B cell (primary cell): ENCODE data around the gene PLA2G3. TPM values are rescaled to one million over a fixed set of nuclear protein-coding genes. Genes with fewer than 3 reads are reported as not detected.

Source experiments
- ATAC-seq: fragments of 200-7000 bp; cut with Tn5 transposase; one replicate; pipeline ENCODE4 v1.10.0; 2021; ENCODE audit warnings: low read depth, mild to moderate bottlenecking, moderate number of reproducible peaks, moderate library complexity
- CTCF ChIA-PET: fragments of 350-600 bp; sonication (Branson Sonifier 250); formaldehyde crosslinking; loops from one replicate; lab custom pipeline; 2021; ENCODE audit warnings: antibody characterized with exemption, inconsistent platforms; lab: Charles Lee
- POLR2A ChIA-PET: fragments of 350-600 bp; sonication (Branson Sonifier 250); formaldehyde crosslinking; loops from one replicate; lab custom pipeline; 2021; ENCODE audit warnings: antibody characterized with exemption; lab: Charles Lee
- DNase-seq: peaks from one replicate; pipeline ENCODE4 v3.0.0; 2013
- H2AFZ ChIP-seq: 2 replicates; pipeline ENCODE4 v1.6.1; 2012; ENCODE audit warnings: mild to moderate bottlenecking, low read depth, low read length; ENCODE audit not compliant: insufficient read depth, poor library complexity, severe bottlenecking
- H3K27ac ChIP-seq, 2 donors: 1 replicate in 1 of 2; 2 replicates in 1 of 2; pipeline ENCODE4 v1.5.1; 2012 to 2013; ENCODE audit warnings: low read length in 2 of 2, mild to moderate bottlenecking in 2 of 2, moderate library complexity in 1 of 2
- H3K27me3 ChIP-seq, 4 experiments: fragments of 200-600 bp in 1 of 4; sonication (generic) in 1 of 4; replicated peaks in 1 of 4; 1 replicate in 2 of 4; 2 replicates in 2 of 4; pipeline versions ENCODE4 v1.6.1 to v1.7.0; 2013 to 2016; ENCODE audit warnings: low read length in 3 of 4, mild to moderate bottlenecking in 2 of 4, mixed read lengths in 1 of 4, moderate library complexity in 1 of 4; ENCODE audit not compliant: insufficient read depth in 4 of 4, control insufficient read depth in 3 of 4; ENCODE audit errors: control extremely low read depth in 1 of 4
- H3K36me3 ChIP-seq, 2 experiments: replicated peaks in 1 of 2; 1 replicate in 1 of 2; 2 replicates in 1 of 2; pipeline versions ENCODE4 v1.6.1 to v1.7.1; 2013; ENCODE audit warnings: low read length in 1 of 2; ENCODE audit not compliant: insufficient read depth in 2 of 2, control insufficient read depth in 1 of 2; ENCODE audit errors: control extremely low read depth in 1 of 2, extremely low read depth in 1 of 2
- H3K4me1 ChIP-seq, 2 donors: fragments of 200-600 bp in 1 of 2; sonication (generic) in 1 of 2; 1 replicate in 1 of 2; 2 replicates in 1 of 2; pipeline versions ENCODE4 v1.5.1 to v1.6.1; 2013 to 2017; ENCODE audit warnings: low read length in 2 of 2; ENCODE audit not compliant: control insufficient read depth in 2 of 2, insufficient read depth in 2 of 2
- H3K4me2 ChIP-seq: replicated peaks from 2 replicates; pipeline ENCODE3; 2012; ENCODE audit warnings: mild to moderate bottlenecking, low read depth, low read length; ENCODE audit not compliant: poor library complexity, severe bottlenecking
- H3K4me3 ChIP-seq, 5 experiments: fragments of 200-600 bp in 1 of 5; sonication (generic) in 1 of 5; 1 replicate in 3 of 5; 2 replicates in 2 of 5; pipeline versions ENCODE4 v1.5.1 to v1.7.0; 2011 to 2016; ENCODE audit warnings: low read length in 4 of 5, mild to moderate bottlenecking in 4 of 5, low read depth in 2 of 5, control low read depth in 1 of 5, moderate library complexity in 1 of 5; ENCODE audit not compliant: insufficient read depth in 1 of 5; ENCODE audit errors: control extremely low read depth in 1 of 5, extremely low read depth in 1 of 5
- H3K79me2 ChIP-seq: fragments of 200-600 bp; sonication (generic); one replicate; pipeline ENCODE4 v1.6.0; 2016; ENCODE audit warnings: low read length; ENCODE audit not compliant: control insufficient read depth, insufficient read depth
- H3K9ac ChIP-seq: fragments of 200-600 bp; sonication (generic); 2 replicates; pipeline ENCODE4 v1.6.1; 2017; ENCODE audit warnings: mild to moderate bottlenecking, low read length, moderate library complexity
- H3K9me3 ChIP-seq, 3 donors: one replicate each; pipeline versions ENCODE4 v1.6.1 to v1.7.1; 2013; ENCODE audit warnings: low read length in 2 of 3; ENCODE audit not compliant: control insufficient read depth in 2 of 3, insufficient read depth in 1 of 3; ENCODE audit errors: control extremely low read depth in 1 of 3
- H4K20me1 ChIP-seq: 2 replicates; pipeline ENCODE4 v1.6.0; 2012; ENCODE audit warnings: mild to moderate bottlenecking, low read length; ENCODE audit not compliant: insufficient read depth, control insufficient read depth, poor library complexity, severe bottlenecking
- H3K27ac Mint-ChIP-seq: one replicate; pipeline ENCODE4 v1.8.0; 2021; ENCODE audit warnings: mixed read lengths
- H3K27me3 Mint-ChIP-seq: one replicate; pipeline ENCODE4 v1.8.0; 2021; ENCODE audit warnings: mixed read lengths
- H3K4me1 Mint-ChIP-seq: one replicate; pipeline ENCODE4 v1.8.0; 2021; ENCODE audit warnings: mixed read lengths
- H3K4me3 Mint-ChIP-seq: one replicate; pipeline ENCODE4 v1.8.0; 2021; ENCODE audit warnings: mixed read lengths
- H3K9me3 Mint-ChIP-seq: one replicate; pipeline ENCODE4 v1.8.0; 2022; ENCODE audit warnings: mixed read lengths; ENCODE audit not compliant: insufficient read depth
- CTCF ChIP-seq: fragments of 200-600 bp; IDR thresholded peaks from one replicate; pipeline ENCODE4 v1.8.0; 2022; ENCODE audit warnings: antibody characterized with exemption, mild to moderate bottlenecking
- EZH2 ChIP-seq: IDR thresholded peaks from 2 replicates; pipeline ENCODE4 v1.6.1; 2012; ENCODE audit warnings: borderline replicate concordance, low read depth, mild to moderate bottlenecking, moderate library complexity, low read length; ENCODE audit not compliant: insufficient read depth, poor library complexity, severe bottlenecking
- WGBS: methylation state at CpG from one replicate; pipeline ENCODE4 v1.1.5; 2013; ENCODE audit warnings: missing lambda C conversion rate; ENCODE audit not compliant: insufficient coverage; 5-methylcytosine and 5-hydroxymethylcytosine counted together
- intact Hi-C: fragments of 100-400 bp; cut with micrococcal nuclease; formaldehyde crosslinking; loops from one replicate; pipeline ENCODE4 v1.10.0; 2022
- polyA plus RNA-seq: library from polyadenylated mRNA; depleted of rRNA; stranded (reverse); fragments of >200 nt; gene quantifications from 2 replicates; pipeline ENCODE4 v1.2.3, GENCODE V29; 2012
- total RNA-seq, 2 donors: library from RNA; stranded (reverse); fragments of 120-200 nt in 1 of 2; gene quantifications; 1 replicate in 1 of 2; 2 replicates in 1 of 2; pipeline versions ENCODE4 v1.2.3 to v1.2.4, GENCODE V29; 2013 to 2022

Gene PLA2G3
- total and polyA plus RNA-seq, 2 donors (not counting 1 experiment from before 2014, with no cell fraction given) = not detected

- H2AFZ ChIP-seq = no peak overlapping the region
- no peak for DNase-seq
- ChIA-PET POLR2A (no interaction called here), CTCF (interaction anchor here (0.5 to 1.8 kb wide), 6 partner anchors 9 to 187 kb away, joined by 3 to 5 read pairs (median 4); partner anchors contain the start of gene SELENOM)
- 92% methylated on average over 4 of the region's 8 CpGs for whole genome bisulfite sequencing
- H3K4me3 ChIP-seq = no peak overlapping the region
- H3K9ac ChIP-seq = no peak overlapping the region
- ATAC-seq = no peak
- Mint-ChIP-seq H3K27me3 (no peaks in the 10 kb centered on the region), H3K4me3 (no peak overlapping the region), H3K4me1 (peaks cover 39% of the 10 kb centered on the region), H3K27ac (peak overlapping the region; percentile 50), H3K9me3 (no peaks in the 10 kb centered on the region)
- intact Hi-C loops = loop anchor here (5.0 kb wide), 1 partner anchor 325 kb away; no protein-coding TSS in a partner anchor
- H3K36me3 ChIP-seq = no peaks in the 10 kb centered on the region
- no peaks in the 10 kb centered on the region for H3K9me3 ChIP-seq
- no peaks in the 10 kb centered on the region for H4K20me1 ChIP-seq
- H3K4me2 ChIP-seq = no peak overlapping the region
- H3K27me3 ChIP-seq = no peaks in the 10 kb centered on the region
- TF ChIP-seq EZH2 (no peak), CTCF (no peak)
- H3K79me2 ChIP-seq = peaks cover 4% of the 10 kb centered on the region
- H3K4me1 ChIP-seq = peaks cover 27 to 64% of the 10 kb centered on the region in 2 donors
- H3K27ac ChIP-seq = no peak overlapping the region
These were observed 53.5 kb downstream of the PLA2G3 start for GRCh38 chr22:31086703-31087330.

DNA sequence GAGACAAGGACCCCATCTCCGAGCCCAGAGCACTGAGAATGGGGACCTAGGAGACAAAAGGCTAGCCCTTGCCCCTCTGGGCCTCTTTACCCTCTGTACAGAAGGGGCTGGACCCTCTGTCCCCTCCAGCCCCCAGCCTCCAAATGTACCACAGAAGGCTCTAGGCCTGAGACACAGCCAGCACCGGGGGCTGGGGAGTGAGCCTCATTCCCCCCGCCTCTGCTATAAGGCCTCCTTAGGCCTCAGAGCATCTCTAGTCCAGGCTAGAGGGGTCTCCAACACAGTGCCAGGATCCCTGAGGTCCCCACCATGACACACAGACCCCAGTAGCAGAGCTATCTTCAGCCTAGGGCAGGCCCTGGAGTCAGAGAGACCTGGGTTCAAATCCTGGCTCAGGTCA lies 54.4 kb downstream of the PLA2G3 start:
- Histone ChIP-seq H3K27ac (peak overlapping the region in 1 of 2 donors; percentile 91), H3K4me1 (peaks cover 32 to 67% of the 10 kb centered on the region in 2 donors), H4K20me1 (no peaks in the 10 kb centered on the region), H3K9ac (no peak overlapping the region), H3K79me2 (peaks cover 4% of the 10 kb centered on the region), H3K4me2 (peak overlapping the region; percentile 90), H3K9me3 (no peaks in the 10 kb centered on the region), H3K36me3 (no peaks in the 10 kb centered on the region), H2AFZ (peak overlapping the region; percentile 98), H3K4me3 (no peak overlapping the region), H3K27me3 (no peaks in the 10 kb centered on the region)
- Mint-ChIP-seq H3K27ac (peak overlapping the region; percentile 84), H3K4me1 (peaks cover 43% of the 10 kb centered on the region), H3K9me3 (no peaks in the 10 kb centered on the region), H3K4me3 (peak overlapping the region; percentile 92), H3K27me3 (no peaks in the 10 kb centered on the region)
- intact Hi-C loops = loop anchor here (1.0 to 5.0 kb wide), 7 partner anchors 74 to 493 kb away; partner anchors contain the start of genes LIMK2, RNF185 and TUG1
- no peak for TF ChIP-seq EZH2
- WGBS = 93% methylated on average over 3 of the region's 3 CpGs
- no peak for DNase-seq
- ATAC-seq = no peak
- ChIA-PET CTCF (interaction anchor here (1.6 to 2.0 kb wide), 5 partner anchors 16 to 452 kb away, joined by 3 to 18 read pairs (median 11); partner anchors contain the start of genes MORC2, SELENOM and TUG1), POLR2A (interaction anchor here (0.6 kb wide), 1 partner anchor 19 kb away, joined by 3 read pairs; no protein-coding TSS in a partner anchor)
